Activated naive CD4-positive, alpha-beta T cell treated with anti-CD3 and anti-CD28 coated beads, Interleukin-2, amount 50 U/mL, for 72 hours (primary cell): Measurements from ENCODE around the gene NEK10. TPM values are rescaled to one million over a fixed set of nuclear protein-coding genes. Genes with fewer than 3 reads are reported as not detected.

ENCODE experiments used
- ATAC-seq, 2 donors: fragments of 150-1000 bp; cut with Tn5 transposase; 2 replicates each; pipeline ENCODE4 v1.10.0; 2021; ENCODE audit warnings: mild to moderate bottlenecking in 2 of 2, moderate library complexity in 2 of 2
- DNase-seq, 2 donors: peaks; one replicate each; pipeline ENCODE4 v3.0.0; 2021 to 2022; ENCODE audit warnings: low spot score in 2 of 2
- H3K27ac Mint-ChIP-seq, 2 donors: one replicate each; pipeline ENCODE4 v1.8.0; 2022; ENCODE audit warnings: mild to moderate bottlenecking in 2 of 2, mixed read lengths in 2 of 2
- H3K36me3 Mint-ChIP-seq, 2 donors: one replicate each; pipeline ENCODE4 v1.8.0; 2022; ENCODE audit warnings: mixed read lengths in 2 of 2
- H3K9me3 Mint-ChIP-seq, 2 donors: one replicate each; pipeline ENCODE4 v1.8.0; 2022; ENCODE audit warnings: mixed read lengths in 2 of 2
- total RNA-seq, 2 donors: library from RNA; stranded (reverse); gene quantifications; one replicate each; pipeline ENCODE4 v1.2.3, GENCODE V29; 2022

NEK10 gene
- total RNA-seq, 2 donors from 2014 or later, result 0.34 to 0.74 TPM

GRCh38 chr3:27081992-27082607 is 287.1 kb downstream of the NEK10 start:
- Mint-ChIP-seq H3K27ac (no peak overlapping the region), H3K9me3 (no peaks in the 10 kb centered on the region)

DNA sequence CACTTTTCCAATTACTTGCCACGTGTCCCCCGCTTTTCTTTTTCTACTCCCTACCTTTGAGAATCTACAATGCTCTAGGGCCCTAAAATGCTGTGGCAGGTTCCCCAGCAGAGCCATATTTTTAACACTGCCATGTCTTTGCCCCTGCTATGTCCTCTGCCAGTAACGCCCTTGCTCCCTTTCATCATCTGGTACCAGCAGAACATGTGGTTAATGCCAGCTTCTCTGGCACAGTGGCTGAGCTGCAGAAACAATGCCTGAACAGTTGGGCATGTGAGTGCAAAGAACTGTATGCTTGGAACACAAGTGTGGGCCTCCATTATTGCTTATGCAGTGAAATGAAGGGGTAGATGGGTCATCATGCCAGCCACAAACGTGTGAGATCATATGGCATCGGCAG is 287.6 kb downstream of the NEK10 start:
- Mint-ChIP-seq H3K36me3 (no peaks in the 10 kb centered on the region), H3K27ac (no peak overlapping the region), H3K9me3 (no peaks in the 10 kb centered on the region)
- DNase-seq, result no peak
- ATAC-seq, result no peak

More at GRCh38 chr3:27081992-27082607, 287.1 kb downstream of the NEK10 start:
- H3K36me3 Mint-ChIP-seq, result no peaks in the 10 kb centered on the region
- DNase-seq, result no peak
- ATAC-seq, result no peak

GRCh38 chr3:27080258-27080525 is 289.0 kb downstream of the NEK10 start:
- DNase-seq, result no peak
- no peak overlapping the region for H3K27ac Mint-ChIP-seq

GRCh38 chr3:27079427-27080257 is 289.5 kb downstream of the NEK10 start:
- Mint-ChIP-seq H3K27ac (no peak overlapping the region), H3K9me3 (no peaks in the 10 kb centered on the region), H3K36me3 (no peaks in the 10 kb centered on the region)
- DNase-seq, result no peak
- no peak for ATAC-seq

More at GRCh38 chr3:27080258-27080525, 289.0 kb downstream of the NEK10 start:
- ATAC-seq, result no peak
- Mint-ChIP-seq H3K36me3 (no peaks in the 10 kb centered on the region), H3K9me3 (no peaks in the 10 kb centered on the region)

GRCh38 chr3:27078246-27078913 is 290.8 kb downstream of the NEK10 start:
- Mint-ChIP-seq H3K27ac (no peak overlapping the region), H3K9me3 (no peaks in the 10 kb centered on the region), H3K36me3 (no peaks in the 10 kb centered on the region)
- ATAC-seq, result no peak
- DNase-seq, result no peak

DNA sequence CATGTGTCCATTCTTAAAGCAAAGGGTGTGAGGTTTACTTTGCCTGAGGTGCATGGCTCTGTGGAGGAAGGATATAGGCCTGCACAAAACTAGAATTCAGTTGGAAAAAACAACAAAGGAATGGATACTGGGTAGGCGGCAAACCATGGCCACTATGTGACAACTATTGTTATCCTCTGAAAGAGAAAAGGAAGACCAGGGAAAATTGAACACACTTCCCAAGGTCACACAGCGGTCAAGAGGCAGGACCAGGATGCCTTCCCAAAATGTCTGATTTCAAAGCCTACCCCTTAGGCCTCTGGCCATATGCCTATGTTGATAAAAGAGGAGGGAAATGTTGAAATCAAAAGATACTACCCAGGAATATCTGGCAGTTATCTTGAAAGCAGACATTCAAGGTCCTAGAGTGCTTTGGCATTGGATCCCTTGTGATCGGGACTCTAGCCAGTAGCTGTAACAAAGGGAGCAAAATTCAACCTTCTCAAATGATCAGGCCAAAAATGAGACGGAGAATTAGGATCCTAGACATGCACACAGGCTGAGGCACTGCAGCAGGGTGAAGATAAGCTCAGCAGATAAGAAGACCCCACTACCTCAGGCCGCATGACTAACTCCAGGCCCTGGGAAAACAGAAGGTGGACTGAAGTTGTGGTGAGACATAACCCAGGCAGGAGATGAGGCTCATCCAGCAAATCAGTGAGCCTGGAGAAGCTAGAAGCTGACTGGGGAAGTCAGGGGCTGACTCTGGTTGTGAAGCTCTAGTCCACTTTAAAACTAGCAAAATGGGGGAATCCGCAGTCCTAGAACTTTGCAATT is 292.2 kb downstream of the NEK10 start:
- Mint-ChIP-seq H3K27ac (no peak overlapping the region), H3K9me3 (no peaks in the 10 kb centered on the region), H3K36me3 (no peaks in the 10 kb centered on the region)
- no peak for DNase-seq
- ATAC-seq, result no peak

DNA sequence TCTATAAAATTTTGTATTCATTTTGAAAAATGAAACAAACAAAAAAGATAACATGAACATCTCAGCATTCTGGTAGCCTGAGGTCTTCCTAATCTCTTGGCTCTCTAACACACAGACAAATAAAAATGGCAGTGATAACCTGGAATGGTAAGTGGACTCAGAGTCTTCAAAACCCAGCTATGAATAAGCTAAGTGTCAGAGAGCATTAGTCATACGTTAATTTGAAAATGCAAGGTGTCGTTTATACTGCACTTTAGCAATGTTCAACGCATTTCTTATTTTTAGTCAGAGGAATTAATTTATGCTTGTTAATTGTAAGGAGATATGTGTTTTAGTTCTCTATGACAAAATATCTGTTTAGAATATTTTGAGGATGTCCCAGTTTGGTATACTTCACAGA is 294.3 kb downstream of the NEK10 start:
- no peaks in the 10 kb centered on the region for H3K9me3 Mint-ChIP-seq
- ATAC-seq (no peak), DNase-seq (no peak)
- no peak overlapping the region for H3K27ac Mint-ChIP-seq
- no peaks in the 10 kb centered on the region for H3K36me3 Mint-ChIP-seq

- no peak for ATAC-seq
- H3K27ac Mint-ChIP-seq, result no peak overlapping the region
These were observed 295.3 kb downstream of the NEK10 start for GRCh38 chr3:27073912-27074311.

GRCh38 chr3:27072810-27073651 is 296.2 kb downstream of the NEK10 start:
- no peaks in the 10 kb centered on the region for H3K36me3 Mint-ChIP-seq

More at GRCh38 chr3:27073912-27074311, 295.3 kb downstream of the NEK10 start:
- no peaks in the 10 kb centered on the region for H3K9me3 Mint-ChIP-seq
- H3K36me3 Mint-ChIP-seq, result no peaks in the 10 kb centered on the region
- no peak for DNase-seq

GRCh38 chr3:27060336-27060735 is 308.8 kb downstream of the NEK10 start:
- H3K9me3 Mint-ChIP-seq, result peaks cover 6% of the 10 kb centered on the region in 2 donors

More at GRCh38 chr3:27072810-27073651, 296.2 kb downstream of the NEK10 start:
- Mint-ChIP-seq H3K9me3 (no peaks in the 10 kb centered on the region), H3K27ac (no peak overlapping the region)
- no peak for ATAC-seq
- DNase-seq, result no peak

More at GRCh38 chr3:27060336-27060735, 308.8 kb downstream of the NEK10 start:
- H3K27ac Mint-ChIP-seq, result no peak overlapping the region
- no peak for ATAC-seq
- no peak for DNase-seq
- no peaks in the 10 kb centered on the region for H3K36me3 Mint-ChIP-seq

Other genes starting within 250 kb of the NEK10 start
- 10 to 100 TPM; 37.5 to 57.0 TPM for gene SLC4A7, start 115.0 kb upstream of the NEK10 start, total RNA-seq